Measurements from ENCODE around the gene BCAS3. TPM values are rescaled to one million over a fixed set of nuclear protein-coding genes. Genes with fewer than 3 reads are reported as not detected.
"Not testable (repeated sequence)": the region's sequence is repeated elsewhere in the genome, so short reads cannot be mapped to it uniquely, and the experiment has no call there.

The BCAS3 gene
- total and polyA plus RNA-seq, 2 donors = 6.9 to 12.4 TPM

GRCh38 chr17:60754057-60754604, 76.5 kb downstream of the BCAS3 start:
- 87% methylated on average over 8 of the region's 8 CpGs for WGBS
- no peak overlapping the region for H3K4me3 ChIP-seq (ENCODE audit: low read length in 2 of 2)
- H3K4me1 ChIP-seq (ENCODE audit: control insufficient read depth in 2 of 2, insufficient read depth in 2 of 2, low read length in 2 of 2) = no peaks in the 10 kb centered on the region
- no peaks in the 10 kb centered on the region for H3K36me3 ChIP-seq (ENCODE audit: control insufficient read depth in 2 of 2, insufficient read depth in 2 of 2, low read length in 1 of 2)
- H3K27ac ChIP-seq (ENCODE audit: low read depth in 1 of 2, low read length in 1 of 2) = no peak overlapping the region
- H3K9me3 ChIP-seq (ENCODE audit: control insufficient read depth in 2 of 2, insufficient read depth in 1 of 2, low read length in 1 of 2) = no peaks in the 10 kb centered on the region
- no peak for DNase-seq (ENCODE audit: low read depth in 6 of 9, low spot score in 9 of 9)
- H3K27me3 ChIP-seq (ENCODE audit: control insufficient read depth in 2 of 2, insufficient read depth in 1 of 2, low read length in 1 of 2) = no peaks in the 10 kb centered on the region

- not testable (repeated sequence) for H3K9me3 ChIP-seq (ENCODE audit: control insufficient read depth in 2 of 2, insufficient read depth in 1 of 2, low read length in 1 of 2); H3K4me1 ChIP-seq (ENCODE audit: control insufficient read depth in 2 of 2, insufficient read depth in 2 of 2, low read length in 2 of 2); H3K4me3 ChIP-seq (ENCODE audit: low read length in 2 of 2); H3K36me3 ChIP-seq (ENCODE audit: control insufficient read depth in 2 of 2, insufficient read depth in 2 of 2, low read length in 1 of 2); H3K27me3 ChIP-seq (ENCODE audit: control insufficient read depth in 2 of 2, insufficient read depth in 1 of 2, low read length in 1 of 2); DNase-seq (ENCODE audit: low read depth in 6 of 9, low spot score in 9 of 9); H3K27ac ChIP-seq (ENCODE audit: low read depth in 1 of 2, low read length in 1 of 2)
- WGBS = 91% methylated on average over 12 of the region's 12 CpGs
Observed at GRCh38 chr17:60756798-60757197, 79.1 kb downstream of the BCAS3 start.

DNA sequence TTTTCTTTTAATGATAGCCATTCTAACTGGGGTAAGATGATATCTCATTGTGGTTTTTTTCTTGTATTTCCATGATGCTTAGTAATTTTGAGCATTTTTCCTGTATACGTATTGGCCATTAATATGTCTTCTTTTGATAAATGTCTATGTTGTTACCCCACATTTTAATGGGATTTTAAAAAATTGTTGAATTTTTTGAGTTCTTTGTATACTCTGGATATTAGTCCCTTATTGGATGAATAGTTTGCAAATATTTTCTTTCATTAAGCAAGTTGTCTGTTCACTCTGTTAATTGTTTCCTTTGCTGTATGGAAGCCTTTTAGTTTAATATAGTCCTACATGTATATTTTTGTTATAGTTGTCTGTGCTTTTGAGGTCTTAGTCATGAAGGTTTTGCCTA, 79.8 kb downstream of the BCAS3 start:
- H3K4me1 ChIP-seq (ENCODE audit: control insufficient read depth in 2 of 2, insufficient read depth in 2 of 2, low read length in 2 of 2) = no peaks in the 10 kb centered on the region
- no peaks in the 10 kb centered on the region for H3K36me3 ChIP-seq (ENCODE audit: control insufficient read depth in 2 of 2, insufficient read depth in 2 of 2, low read length in 1 of 2)
- H3K27ac ChIP-seq (ENCODE audit: low read depth in 1 of 2, low read length in 1 of 2) = no peak overlapping the region
- DNase-seq (ENCODE audit: low read depth in 6 of 9, low spot score in 9 of 9) = no peak
- no peaks in the 10 kb centered on the region for H3K27me3 ChIP-seq (ENCODE audit: control insufficient read depth in 2 of 2, insufficient read depth in 1 of 2, low read length in 1 of 2)
- WGBS = 97% methylated on average over 1 of the region's 1 CpG
- peaks cover 0 to 3% of the 10 kb centered on the region in 2 donors for H3K9me3 ChIP-seq (ENCODE audit: control insufficient read depth in 2 of 2, insufficient read depth in 1 of 2, low read length in 1 of 2)
- no peak overlapping the region for H3K4me3 ChIP-seq (ENCODE audit: low read length in 2 of 2)

DNA sequence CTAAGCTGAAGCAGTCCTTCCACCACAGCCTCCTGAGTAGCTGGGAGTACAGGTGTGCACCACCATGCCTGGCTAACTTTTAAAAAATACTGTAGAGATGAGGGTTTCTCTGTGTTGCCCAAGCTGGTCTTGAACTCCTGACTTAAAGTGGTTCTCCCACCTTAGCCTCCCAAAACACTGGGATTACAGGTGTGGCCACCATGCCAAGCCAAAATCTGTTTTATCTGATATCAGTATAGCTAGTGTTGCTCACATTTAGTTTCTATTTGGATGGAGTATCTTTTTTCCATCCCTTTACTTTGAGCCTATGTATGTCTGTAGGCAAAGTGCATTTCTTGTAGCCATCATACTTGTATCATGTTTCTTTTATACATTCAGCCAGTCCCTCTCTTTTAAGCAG, 82.1 kb downstream of the BCAS3 start:
- H3K4me3 ChIP-seq (ENCODE audit: low read length in 2 of 2) = no peak overlapping the region
- peaks cover 0 to 3% of the 10 kb centered on the region in 2 donors for H3K9me3 ChIP-seq (ENCODE audit: control insufficient read depth in 2 of 2, insufficient read depth in 1 of 2, low read length in 1 of 2)
- no peak for DNase-seq (ENCODE audit: low read depth in 6 of 9, low spot score in 9 of 9)
- H3K27ac ChIP-seq (ENCODE audit: low read depth in 1 of 2, low read length in 1 of 2) = no peak overlapping the region
- no peaks in the 10 kb centered on the region for H3K4me1 ChIP-seq (ENCODE audit: control insufficient read depth in 2 of 2, insufficient read depth in 2 of 2, low read length in 2 of 2)
- no peaks in the 10 kb centered on the region for H3K36me3 ChIP-seq (ENCODE audit: control insufficient read depth in 2 of 2, insufficient read depth in 2 of 2, low read length in 1 of 2)
- no peaks in the 10 kb centered on the region for H3K27me3 ChIP-seq (ENCODE audit: control insufficient read depth in 2 of 2, insufficient read depth in 1 of 2, low read length in 1 of 2)

DNA sequence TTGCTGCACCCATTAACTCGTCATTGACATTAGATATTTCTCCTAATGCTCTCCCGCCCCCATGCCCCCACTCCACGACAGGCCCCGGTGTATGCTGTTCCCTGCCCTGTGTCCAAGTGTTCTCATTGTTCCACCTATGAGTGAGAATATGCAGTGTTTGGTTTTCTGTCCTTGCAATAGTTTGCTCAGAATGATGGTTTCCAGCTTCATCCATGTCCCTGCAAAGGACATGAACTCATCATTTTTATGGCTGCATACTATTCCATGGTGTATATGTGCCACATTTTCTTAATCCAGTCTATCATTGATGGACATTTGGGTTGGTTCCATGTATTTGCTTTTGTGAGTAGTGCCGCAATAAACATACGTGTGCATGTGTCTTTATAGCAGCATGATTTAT, 83.7 kb downstream of the BCAS3 start:
- H3K27ac ChIP-seq (ENCODE audit: low read depth in 1 of 2, low read length in 1 of 2); DNase-seq (ENCODE audit: low read depth in 6 of 9, low spot score in 9 of 9); H3K36me3 ChIP-seq (ENCODE audit: control insufficient read depth in 2 of 2, insufficient read depth in 2 of 2, low read length in 1 of 2); H3K27me3 ChIP-seq (ENCODE audit: control insufficient read depth in 2 of 2, insufficient read depth in 1 of 2, low read length in 1 of 2); H3K4me1 ChIP-seq (ENCODE audit: control insufficient read depth in 2 of 2, insufficient read depth in 2 of 2, low read length in 2 of 2); H3K9me3 ChIP-seq (ENCODE audit: control insufficient read depth in 2 of 2, insufficient read depth in 1 of 2, low read length in 1 of 2); H3K4me3 ChIP-seq (ENCODE audit: low read length in 2 of 2): not testable (repeated sequence)
- WGBS = 98% methylated on average over 6 of the region's 6 CpGs

DNA sequence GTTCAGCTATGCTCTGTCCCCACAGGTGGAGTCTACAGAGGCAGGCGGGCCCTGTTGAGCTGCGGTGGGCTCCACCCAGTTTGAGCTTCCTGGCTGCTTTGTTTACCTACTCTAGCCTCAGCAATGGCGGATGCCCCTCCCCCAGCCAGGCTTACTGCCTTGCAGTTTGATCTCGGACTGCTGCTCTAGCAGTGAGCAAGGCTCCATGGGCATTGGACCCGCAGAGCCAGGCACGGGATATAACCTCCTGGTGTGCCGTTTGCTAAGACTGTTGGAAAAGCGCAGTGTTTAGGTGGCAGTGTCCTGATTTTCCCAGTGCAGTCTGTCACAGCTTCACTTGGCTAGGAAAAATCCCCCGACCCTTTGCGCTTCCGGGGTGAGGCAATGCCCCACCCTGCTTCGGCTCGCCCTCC, 89.1 kb downstream of the BCAS3 start:
- Histone ChIP-seq H3K36me3 (ENCODE audit: control insufficient read depth in 2 of 2, insufficient read depth in 2 of 2, low read length in 1 of 2) (peaks cover 0 to 3% of the 10 kb centered on the region in 2 donors), H3K4me3 (ENCODE audit: low read length in 2 of 2) (no peak overlapping the region), H3K4me1 (ENCODE audit: control insufficient read depth in 2 of 2, insufficient read depth in 2 of 2, low read length in 2 of 2) (peaks cover 4 to 11% of the 10 kb centered on the region in 2 donors), H3K9me3 (ENCODE audit: control insufficient read depth in 2 of 2, insufficient read depth in 1 of 2, low read length in 1 of 2) (no peaks in the 10 kb centered on the region), H3K27ac (ENCODE audit: low read depth in 1 of 2, low read length in 1 of 2) (no peak overlapping the region), H3K27me3 (ENCODE audit: control insufficient read depth in 2 of 2, insufficient read depth in 1 of 2, low read length in 1 of 2) (no peaks in the 10 kb centered on the region)
- WGBS = 96% methylated on average over 13 of the region's 13 CpGs
- peak in 3 of 9 donors; percentile 8 to 33 (median 18) for DNase-seq (ENCODE audit: low read depth in 6 of 9, low spot score in 9 of 9)

GRCh38 chr17:60767744-60768308, 90.2 kb downstream of the BCAS3 start:
- WGBS = 85% methylated on average over 4 of the region's 4 CpGs
- H3K27me3 ChIP-seq (ENCODE audit: control insufficient read depth in 2 of 2, insufficient read depth in 1 of 2, low read length in 1 of 2) = no peaks in the 10 kb centered on the region
- H3K4me3 ChIP-seq (ENCODE audit: low read length in 2 of 2) = no peak overlapping the region
- peaks cover 0 to 3% of the 10 kb centered on the region in 2 donors for H3K36me3 ChIP-seq (ENCODE audit: control insufficient read depth in 2 of 2, insufficient read depth in 2 of 2, low read length in 1 of 2)
- no peaks in the 10 kb centered on the region for H3K9me3 ChIP-seq (ENCODE audit: control insufficient read depth in 2 of 2, insufficient read depth in 1 of 2, low read length in 1 of 2)
- no peak for DNase-seq (ENCODE audit: low read depth in 6 of 9, low spot score in 9 of 9)
- H3K27ac ChIP-seq (ENCODE audit: low read depth in 1 of 2, low read length in 1 of 2) = no peak overlapping the region
- peaks cover 4 to 11% of the 10 kb centered on the region in 2 donors for H3K4me1 ChIP-seq (ENCODE audit: control insufficient read depth in 2 of 2, insufficient read depth in 2 of 2, low read length in 2 of 2)

DNA sequence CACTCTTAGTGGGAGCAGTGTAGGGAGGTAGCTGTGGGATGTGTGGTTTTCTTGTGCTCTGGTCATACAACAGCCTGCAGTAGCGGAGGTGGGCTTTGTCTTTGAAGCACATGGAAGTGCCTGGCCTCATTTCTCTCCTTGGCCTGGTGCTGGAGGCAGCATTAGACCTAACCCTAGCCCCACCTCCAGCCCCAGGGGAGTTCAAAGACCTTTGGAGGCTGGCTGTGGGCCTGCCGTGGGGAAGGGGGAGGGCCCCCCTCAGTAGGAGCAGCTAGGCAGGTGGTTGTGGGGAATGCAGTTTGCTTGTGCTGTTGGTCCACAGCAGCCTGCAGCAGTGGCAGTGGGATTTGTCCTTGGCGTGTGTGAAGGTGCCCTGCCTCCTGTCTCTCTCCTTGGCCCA, 91.7 kb downstream of the BCAS3 start:
- 52% methylated on average over 3 of the region's 3 CpGs for WGBS
- peak in 3 of 9 donors; percentile 28 to 50 (median 32) for DNase-seq (ENCODE audit: low read depth in 6 of 9, low spot score in 9 of 9)

DNA sequence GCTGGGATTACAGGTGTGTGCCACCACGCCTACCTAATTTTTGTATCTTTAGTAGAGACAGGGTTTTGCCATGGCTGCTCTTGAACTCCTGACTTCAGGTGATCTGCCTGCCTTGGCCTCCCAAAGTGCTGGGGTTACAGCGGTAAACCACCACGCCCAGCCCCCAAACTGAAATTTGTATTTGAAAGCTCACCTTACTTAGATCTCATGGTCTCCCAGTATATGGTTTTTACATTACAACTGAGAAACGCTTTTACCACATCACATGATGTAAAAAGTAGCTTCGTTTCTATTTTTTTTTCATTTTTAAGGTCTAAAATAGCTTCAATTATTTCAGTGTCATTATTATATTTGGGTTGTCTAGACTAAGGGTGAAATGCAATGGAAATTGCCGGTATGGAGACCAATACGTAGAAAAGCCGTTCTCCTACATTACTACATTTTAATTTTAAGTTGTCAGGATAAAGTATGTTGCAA, 93.3 kb downstream of the BCAS3 start:
- no peaks in the 10 kb centered on the region for H3K27me3 ChIP-seq (ENCODE audit: control insufficient read depth in 2 of 2, insufficient read depth in 1 of 2, low read length in 1 of 2)
- WGBS = 93% methylated on average over 8 of the region's 8 CpGs
- H3K36me3 ChIP-seq (ENCODE audit: control insufficient read depth in 2 of 2, insufficient read depth in 2 of 2, low read length in 1 of 2) = peaks cover 0 to 3% of the 10 kb centered on the region in 2 donors
- H3K27ac ChIP-seq (ENCODE audit: low read depth in 1 of 2, low read length in 1 of 2) = no peak overlapping the region
- H3K4me3 ChIP-seq (ENCODE audit: low read length in 2 of 2) = no peak overlapping the region
- H3K4me1 ChIP-seq (ENCODE audit: control insufficient read depth in 2 of 2, insufficient read depth in 2 of 2, low read length in 2 of 2) = peaks cover 4 to 11% of the 10 kb centered on the region in 2 donors
- no peaks in the 10 kb centered on the region for H3K9me3 ChIP-seq (ENCODE audit: control insufficient read depth in 2 of 2, insufficient read depth in 1 of 2, low read length in 1 of 2)
- DNase-seq (ENCODE audit: low read depth in 6 of 9, low spot score in 9 of 9) = no peak

More for the DNA sequence above, 91.7 kb downstream of the BCAS3 start:
- Histone ChIP-seq H3K4me3 (ENCODE audit: low read length in 2 of 2) (no peak overlapping the region), H3K27me3 (ENCODE audit: control insufficient read depth in 2 of 2, insufficient read depth in 1 of 2, low read length in 1 of 2) (no peaks in the 10 kb centered on the region), H3K27ac (ENCODE audit: low read depth in 1 of 2, low read length in 1 of 2) (peak overlapping the region in 1 of 2 donors; percentile 17), H3K4me1 (ENCODE audit: control insufficient read depth in 2 of 2, insufficient read depth in 2 of 2, low read length in 2 of 2) (peaks cover 4 to 11% of the 10 kb centered on the region in 2 donors), H3K36me3 (ENCODE audit: control insufficient read depth in 2 of 2, insufficient read depth in 2 of 2, low read length in 1 of 2) (peaks cover 0 to 3% of the 10 kb centered on the region in 2 donors), H3K9me3 (ENCODE audit: control insufficient read depth in 2 of 2, insufficient read depth in 1 of 2, low read length in 1 of 2) (no peaks in the 10 kb centered on the region)
